H1 (cell line): ENCODE measurements around the gene ISG15. TPM values are rescaled to one million over a fixed set of nuclear protein-coding genes. Genes with fewer than 3 reads are reported as not detected.
A peak's percentile ranks its signal among the peaks of the same experiment; 100 is the strongest.

ENCODE experiments used
- CTCF ChIA-PET: fragments of 300-600 bp; sonication (Branson Sonifier 250); formaldehyde crosslinking; loops from one replicate; lab custom pipeline; 2021; ENCODE audit not compliant: partially characterized antibody; lab: Charles Lee
- POLR2A ChIA-PET: fragments of 300-600 bp; sonication (Branson Sonifier 250); formaldehyde crosslinking; loops from one replicate; lab custom pipeline; 2021; ENCODE audit warnings: inconsistent platforms; ENCODE audit not compliant: partially characterized antibody; lab: Charles Lee
- DNase-seq, 2 experiments: peaks; one replicate each; pipeline versions ENCODE4 v3.0.0 to v3.0.0-alpha.2; 2010 to 2022; ENCODE audit warnings: low spot score in 2 of 2, low read depth in 1 of 2, mixed read lengths in 1 of 2
- FAIRE-seq: peaks from 2 replicates; lab custom pipeline; 2011; peaks lifted over from hg19 to GRCh38; lab: Jason Lieb, UNC
- H2AFZ ChIP-seq: 2 replicates; pipeline ENCODE4 v1.8.1; 2012; ENCODE audit warnings: low read length, inconsistent platforms
- H2AK5ac ChIP-seq: 2 replicates; pipeline ENCODE4 v1.6.1; 2013; ENCODE audit warnings: low read depth, low read length
- H2BK120ac ChIP-seq: replicated peaks from 2 replicates; pipeline ENCODE3; 2013; ENCODE audit warnings: low read depth, low read length, inconsistent platforms
- H2BK12ac ChIP-seq: 2 replicates; pipeline ENCODE4 v1.6.1; 2013; ENCODE audit warnings: low read depth, low read length
- H2BK15ac ChIP-seq: 2 replicates; pipeline ENCODE4 v1.6.1; 2013; ENCODE audit warnings: low read length
- H2BK20ac ChIP-seq: 2 replicates; pipeline ENCODE4 v1.6.1; 2013; ENCODE audit warnings: low read length
- H2BK5ac ChIP-seq: 2 replicates; pipeline ENCODE4 v1.6.1; 2013; ENCODE audit warnings: low read depth, low read length
- H3K14ac ChIP-seq: 2 replicates; pipeline ENCODE4 v1.6.1; 2013; ENCODE audit warnings: inconsistent platforms; ENCODE audit not compliant: insufficient read length
- H3K18ac ChIP-seq: 2 replicates; pipeline ENCODE4 v1.6.1; 2013; ENCODE audit warnings: low read length; ENCODE audit errors: extremely low read depth
- H3K23ac ChIP-seq: 2 replicates; pipeline ENCODE4 v1.6.1; 2013; ENCODE audit warnings: inconsistent platforms; ENCODE audit not compliant: insufficient read length
- H3K23me2 ChIP-seq: 2 replicates; pipeline ENCODE4 v1.6.1; 2013; ENCODE audit warnings: low read depth, low read length
- H3K27ac ChIP-seq: 2 replicates; pipeline ENCODE4 v1.6.1; 2011; ENCODE audit warnings: low read depth, low read length, inconsistent platforms
- H3K27me3 ChIP-seq, 4 experiments: replicated peaks in 1 of 4; 1 replicate in 1 of 4; 2 replicates in 3 of 4; pipeline versions ENCODE4 v1.6.1 to v1.8.1; 2011 to 2013; ENCODE audit warnings: low read length in 3 of 4, mild to moderate bottlenecking in 3 of 4, inconsistent platforms in 2 of 4, mixed read lengths in 2 of 4, moderate library complexity in 1 of 4; ENCODE audit not compliant: control insufficient read depth in 3 of 4, insufficient read depth in 3 of 4; ENCODE audit errors: extremely low read depth in 1 of 4
- H3K36me3 ChIP-seq, 4 experiments: 2 replicates each; pipeline versions ENCODE4 v1.6.1 to v1.8.1; 2011 to 2013; ENCODE audit warnings: mild to moderate bottlenecking in 4 of 4, low read length in 3 of 4, moderate library complexity in 2 of 4, control low read depth in 1 of 4, inconsistent platforms in 1 of 4; ENCODE audit not compliant: insufficient read depth in 4 of 4, control insufficient read depth in 2 of 4
- H3K4ac ChIP-seq: replicated peaks from 2 replicates; pipeline ENCODE3; 2013; ENCODE audit warnings: low read length, low read depth, mixed read lengths, inconsistent platforms; ENCODE audit not compliant: insufficient read length
- H3K4me1 ChIP-seq, 4 experiments: replicated peaks in 1 of 4; 1 replicate in 1 of 4; 2 replicates in 3 of 4; pipeline versions ENCODE4 v1.6.1 to v1.8.1; 2011 to 2013; ENCODE audit warnings: low read length in 3 of 4, inconsistent platforms in 2 of 4, mixed read lengths in 1 of 4; ENCODE audit not compliant: insufficient read depth in 4 of 4, control insufficient read depth in 3 of 4
- H3K4me2 ChIP-seq, 2 experiments: 2 replicates each; pipeline versions ENCODE4 v1.6.1 to v1.8.1; 2011 to 2013; ENCODE audit warnings: low read depth in 2 of 2, low read length in 2 of 2, control low read depth in 1 of 2, inconsistent platforms in 1 of 2, mild to moderate bottlenecking in 1 of 2; ENCODE audit not compliant: insufficient read depth in 1 of 2
- H3K4me3 ChIP-seq, 4 experiments: fragments of 200-600, 300-600 bp in 1 of 4; sonication (generic), shearing (Covaris generic), sonication (Bioruptor Twin) in 1 of 4; 2 replicates each; pipeline versions ENCODE4 v1.5.1 to v1.8.1; 2011 to 2016; ENCODE audit warnings: low read length in 4 of 4, low read depth in 3 of 4, control low read depth in 2 of 4, inconsistent platforms in 2 of 4, mild to moderate bottlenecking in 2 of 4, mixed read lengths in 1 of 4, moderate library complexity in 1 of 4; ENCODE audit not compliant: insufficient read depth in 2 of 4; ENCODE audit errors: extremely low read depth in 1 of 4
- H3K56ac ChIP-seq: replicated peaks from 2 replicates; pipeline ENCODE3; 2013; ENCODE audit warnings: low read depth, mild to moderate bottlenecking, mixed read lengths, low read length, inconsistent platforms; ENCODE audit not compliant: insufficient read length
- H3K79me1 ChIP-seq: 2 replicates; pipeline ENCODE4 v1.6.1; 2013; ENCODE audit warnings: low read depth, low read length, control low read depth
- H3K79me2 ChIP-seq, 2 experiments: 2 replicates each; pipeline versions ENCODE4 v1.6.1 to v1.8.1; 2012 to 2013; ENCODE audit warnings: low read length in 2 of 2, mild to moderate bottlenecking in 2 of 2, inconsistent platforms in 1 of 2; ENCODE audit not compliant: insufficient read depth in 2 of 2, control insufficient read depth in 1 of 2
- H3K9ac ChIP-seq, 4 experiments: replicated peaks in 1 of 4; 1 replicate in 1 of 4; 2 replicates in 3 of 4; pipeline versions ENCODE4 v1.6.1 to v1.8.1; 2011 to 2013; ENCODE audit warnings: low read depth in 3 of 4, low read length in 3 of 4, control low read depth in 2 of 4, mild to moderate bottlenecking in 2 of 4, moderate library complexity in 2 of 4, inconsistent platforms in 1 of 4; ENCODE audit errors: extremely low read depth in 1 of 4
- H3K9me3 ChIP-seq, 2 experiments: 2 replicates each; pipeline versions ENCODE4 v1.6.1 to v1.8.1; 2012 to 2013; ENCODE audit warnings: mild to moderate bottlenecking in 2 of 2, moderate library complexity in 2 of 2, control low read depth in 1 of 2, inconsistent platforms in 1 of 2, low read depth in 1 of 2, low read length in 1 of 2, mixed read lengths in 1 of 2; ENCODE audit not compliant: insufficient read depth in 2 of 2
- H4K20me1 ChIP-seq, 2 experiments: replicated peaks in 1 of 2; 2 replicates each; pipeline versions ENCODE3 to v1.8.1; 2011 to 2013; ENCODE audit warnings: inconsistent platforms in 2 of 2, low read length in 2 of 2, mild to moderate bottlenecking in 1 of 2; ENCODE audit not compliant: insufficient read depth in 2 of 2, control insufficient read depth in 1 of 2
- H4K5ac ChIP-seq: 2 replicates; pipeline ENCODE4 v1.6.1; 2013; ENCODE audit warnings: low read length, low read depth, mixed read lengths, inconsistent platforms; ENCODE audit not compliant: insufficient read length
- H4K8ac ChIP-seq: 2 replicates; pipeline ENCODE4 v1.8.0; 2013; ENCODE audit warnings: mild to moderate bottlenecking, moderate library complexity, low read length, inconsistent platforms; ENCODE audit not compliant: insufficient read depth; ENCODE audit errors: extremely low read depth
- H4K91ac ChIP-seq: replicated peaks from 2 replicates; pipeline ENCODE3; 2013; ENCODE audit warnings: low read length, mixed read lengths, inconsistent platforms; ENCODE audit not compliant: insufficient read length
- ATF3 ChIP-seq: IDR thresholded peaks from 2 replicates; pipeline ENCODE4 v1.6.1; 2011; ENCODE audit warnings: low read depth, mild to moderate bottlenecking, low read length; ENCODE audit not compliant: insufficient read depth
- BACH1 ChIP-seq: IDR thresholded peaks from 2 replicates; pipeline ENCODE4 v1.6.1; 2012; ENCODE audit warnings: low read length, improper control_type of control experiment
- FOSL1 ChIP-seq: IDR thresholded peaks from 2 replicates; pipeline ENCODE4 v1.6.1; 2011; ENCODE audit warnings: mild to moderate bottlenecking, low read depth, low read length, moderate library complexity; ENCODE audit not compliant: insufficient read depth
- KDM4A ChIP-seq: IDR thresholded peaks from one replicate; pipeline ENCODE4 v1.7.1; 2012; ENCODE audit warnings: low read depth, mild to moderate bottlenecking, moderate library complexity, low read length, inconsistent platforms; ENCODE audit not compliant: severe bottlenecking
- PHF8 ChIP-seq: fragments of 200-600 bp; sonication (generic); conservative IDR thresholded peaks from 2 replicates; pipeline ENCODE4 v1.7.1; 2012; ENCODE audit warnings: low read depth, mild to moderate bottlenecking, inconsistent platforms, low read length, moderate library complexity
- SIN3A ChIP-seq, 2 experiments: IDR thresholded peaks in 1 of 2; conservative IDR thresholded peaks in 1 of 2; 2 replicates each; pipeline ENCODE4 v1.6.1; 2011 to 2012; ENCODE audit warnings: low read length in 2 of 2, improper control_type of control experiment in 1 of 2, low read depth in 1 of 2, mild to moderate bottlenecking in 1 of 2
- TAF7 ChIP-seq: optimal IDR thresholded peaks from 2 replicates; pipeline ENCODE3; 2011; ENCODE audit warnings: low read depth, mild to moderate bottlenecking, inconsistent platforms, low read length, moderate library complexity, borderline replicate concordance
- WGBS, 2 experiments: shearing (Covaris generic) in 1 of 2; methylation state at CpG; one replicate each; pipeline versions ENCODE4 v1.1.6 to v1.1.7; 2013 to 2015; ENCODE audit warnings: low lambda C conversion rate in 2 of 2, mixed read lengths in 2 of 2, inconsistent platforms in 1 of 2, low coverage in 1 of 2, missing lambda C conversion rate in 1 of 2; ENCODE audit not compliant: insufficient replicate concordance in 2 of 2, insufficient coverage in 1 of 2, insufficient read length in 1 of 2; ENCODE audit errors: extremely low coverage in 1 of 2, missing lambda C conversion rate in 1 of 2; 5-methylcytosine and 5-hydroxymethylcytosine counted together
- polyA plus RNA-seq, 7 experiments: library from polyadenylated mRNA; depleted of rRNA in 3 of 7; stranded (reverse) in 5 of 7; unstranded in 2 of 7; fragments of >200 nt in 5 of 7; fragments of 200-250 nt in 2 of 7; gene quantifications; 1 replicate in 5 of 7; 2 replicates in 1 of 7; 4 replicates in 1 of 7; pipeline versions ENCODE4 v1.2.1 to v1.2.3, GENCODE V29; 2011 to 2013; ENCODE audit warnings: missing spikeins in 2 of 7, mixed read lengths in 2 of 7
- total RNA-seq: library from RNA; stranded (reverse); fragmentation: NEBNext Ultra II Directional; extraction: Animal tissue kit (Norgen Biotek cat#: 25700); gene quantifications from 2 replicates; pipeline ENCODE4 v1.2.1, GENCODE V29; 2021
- TF ChIP-seq, protein P1 (sequence below): IDR thresholded peaks from 2 replicates; pipeline ENCODE4 v1.6.1; 2012; ENCODE audit warnings: inconsistent platforms

ISG15 gene
- total and polyA plus RNA-seq, 2 of the 8 experiments (the other 6 are each of a cell fraction or from before 2014, with no cell fraction given): 29.3 to 121 TPM

- no peak within 1 kb of the TSS for H2BK15ac ChIP-seq
- H2BK120ac ChIP-seq: no peak within 1 kb of the TSS
- peaks cover 0 to 13% of the 10 kb centered on the region in 2 experiments; a peak in 1 of 4 replicates for H3K79me2 ChIP-seq
- H4K5ac ChIP-seq: peak within 1 kb of the TSS; percentile 76
- no peak for FAIRE-seq
- no peak for TF ChIP-seq ATF3
- 0 out of 2 replicates have a peak, but pooled peaks have one; percentile 28 for TF ChIP-seq PHF8
- TF ChIP-seq BACH1: 0 out of 2 replicates have a peak, but pooled peaks have one; percentile 10
- peak; percentile 32 for TF ChIP-seq KDM4A
- TF ChIP-seq SIN3A (conservative IDR thresholded peaks at IDR 0.05 in 1 of 2, IDR thresholded peaks at IDR 0.05 in 1 of 2; ENCODE audit: low read depth in 1 of 2, low read length in 2 of 2): 0 out of 4 replicates have a peak, but pooled peaks of 1 of the 2 experiments have one; percentile 40
- TF ChIP-seq FOSL1: no peak
- peak; percentile 40 for TF ChIP-seq TAF7
- TF ChIP-seq, protein P1, sequence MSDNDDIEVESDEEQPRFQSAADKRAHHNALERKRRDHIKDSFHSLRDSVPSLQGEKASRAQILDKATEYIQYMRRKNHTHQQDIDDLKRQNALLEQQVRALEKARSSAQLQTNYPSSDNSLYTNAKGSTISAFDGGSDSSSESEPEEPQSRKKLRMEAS: 0 out of 2 replicates have a peak, but pooled peaks have one; percentile 12
- peak within 1 kb of the TSS; percentile 23 for H3K4ac ChIP-seq
- H3K4me1 ChIP-seq: peaks cover 2 to 39% (median 30%) of the 10 kb centered on the region in 4 experiments
- peak within 1 kb of the TSS; percentile 62 to 83 (median 72) for H3K4me3 ChIP-seq
- H3K9me3 ChIP-seq: no peaks in the 10 kb centered on the region
- H2AK5ac ChIP-seq: no peak within 1 kb of the TSS
- H3K23ac ChIP-seq: no peak within 1 kb of the TSS
- H3K23me2 ChIP-seq: peaks cover 8% of the 10 kb centered on the region; the same call in 1 of the 2 replicates
- H3K27me3 ChIP-seq: no peaks in the 10 kb centered on the region
- peak within 1 kb of the TSS; percentile 79 for H4K8ac ChIP-seq
- peak within 1 kb of the TSS; percentile 93 for H3K18ac ChIP-seq
- no peak within 1 kb of the TSS for H3K14ac ChIP-seq
- H4K20me1 ChIP-seq: peaks cover 6 to 7% of the 10 kb centered on the region in 2 experiments
- CTCF ChIA-PET: interaction anchor here (1.5 kb wide), 1 partner anchor 22 kb away, joined by 11 read pairs; no protein-coding TSS in a partner anchor
- no peak within 1 kb of the TSS for H3K56ac ChIP-seq
- H2BK20ac ChIP-seq: 0 out of 2 replicates have a peak within 1 kb of the TSS, but pooled peaks have one; percentile 61
- peak within 1 kb of the TSS in 3 of 4 experiments; percentile 62 to 80 (median 79); a peak in 6 of 7 replicates for H3K9ac ChIP-seq
- H2BK12ac ChIP-seq: 0 out of 2 replicates have a peak within 1 kb of the TSS, but pooled peaks have one; percentile 60
- peaks cover 10% of the 10 kb centered on the region for H3K79me1 ChIP-seq
- peak within 1 kb of the TSS; percentile 70 to 79 for H3K4me2 ChIP-seq
- no peak within 1 kb of the TSS; the same call in 1 of the 2 replicates for H2BK5ac ChIP-seq
- peak within 1 kb of the TSS; percentile 65 for H4K91ac ChIP-seq
- peaks cover 0 to 14% (median 1%) of the 10 kb centered on the region in 4 experiments; a peak in 3 of 8 replicates for H3K36me3 ChIP-seq
- H2AFZ ChIP-seq: no peak within 1 kb of the TSS
- WGBS, 2 experiments: no CpG with 5 or more reads among the region's 58 CpGs
- no peak for DNase-seq
- POLR2A ChIA-PET: interaction anchor here (1.2 to 14.9 kb wide), 2 partner anchors 13 to 16 kb away, joined by 3 to 245 read pairs; no protein-coding TSS in a partner anchor
- peak within 1 kb of the TSS; percentile 79; the same call in 1 of the 2 replicates for H3K27ac ChIP-seq
Measured at GRCh38 chr1:1020000-1020404, 6.7 kb downstream of the ISG15 start, which contains the start of gene AGRN. AGRN (plus strand) TSS chr1:1020120; CDS start chr1:1020173, 53 bp downstream.
